KMS-11 (cell line): ENCODE results near the gene ARHGAP21.

Source experiments
- H2AFZ ChIP-seq: fragments of 200-600 bp; sonication (generic); 2 replicates; pipeline ENCODE4 v1.6.1; 2016; ENCODE audit warnings: antibody characterized with exemption, mixed run types, low read depth
- H3K27ac ChIP-seq: fragments of 200-600 bp; sonication (generic); 2 replicates; pipeline ENCODE4 v1.6.1; 2016; ENCODE audit warnings: mild to moderate bottlenecking, mixed run types
- H3K27me3 ChIP-seq: fragments of 200-600 bp; sonication (generic); 2 replicates; pipeline ENCODE4 v1.6.1; 2017; ENCODE audit warnings: mild to moderate bottlenecking, low read depth, mixed run types, moderate library complexity; ENCODE audit not compliant: insufficient read depth
- H3K36me3 ChIP-seq: fragments of 200-600 bp; sonication (generic); 2 replicates; pipeline ENCODE4 v1.6.1; 2017; ENCODE audit warnings: mild to moderate bottlenecking, mixed run types; ENCODE audit not compliant: insufficient read depth
- H3K4me1 ChIP-seq: fragments of 200-600 bp; sonication (generic); 2 replicates; pipeline ENCODE4 v1.6.1; 2016; ENCODE audit warnings: mild to moderate bottlenecking, low read depth, mixed run types; ENCODE audit not compliant: poor library complexity, severe bottlenecking
- H3K4me2 ChIP-seq: fragments of 200-600 bp; sonication (generic); 2 replicates; pipeline ENCODE4 v1.7.0; 2016; ENCODE audit warnings: mild to moderate bottlenecking, mixed run types
- H3K4me3 ChIP-seq: fragments of 200-600 bp; sonication (generic); IDR thresholded peaks from 2 replicates; pipeline ENCODE4 v1.6.1; 2017; ENCODE audit warnings: low read depth, low read length, mixed read lengths; ENCODE audit not compliant: insufficient read depth
- H3K79me2 ChIP-seq: fragments of 200-600 bp; sonication (generic); 2 replicates; pipeline ENCODE4 v1.6.1; 2016; ENCODE audit warnings: low read depth, mixed run types; ENCODE audit not compliant: insufficient read depth
- H3K9ac ChIP-seq: fragments of 200-600 bp; sonication (generic); 2 replicates; pipeline ENCODE4 v1.6.1; 2016; ENCODE audit warnings: mild to moderate bottlenecking, mixed run types
- H4K20me1 ChIP-seq: fragments of 200-600 bp; sonication (generic); 2 replicates; pipeline ENCODE4 v1.6.1; 2016; ENCODE audit warnings: mild to moderate bottlenecking, mixed run types; ENCODE audit not compliant: insufficient read depth
- TF ChIP-seq, protein P1 (sequence below): fragments of 200-600 bp; sonication (generic); conservative IDR thresholded peaks from 2 replicates; pipeline ENCODE4 v1.6.1; 2017; ENCODE audit warnings: low read depth, mild to moderate bottlenecking, antibody characterized with exemption, low read length, moderate library complexity, mixed read lengths

ARHGAP21 gene

DNA sequence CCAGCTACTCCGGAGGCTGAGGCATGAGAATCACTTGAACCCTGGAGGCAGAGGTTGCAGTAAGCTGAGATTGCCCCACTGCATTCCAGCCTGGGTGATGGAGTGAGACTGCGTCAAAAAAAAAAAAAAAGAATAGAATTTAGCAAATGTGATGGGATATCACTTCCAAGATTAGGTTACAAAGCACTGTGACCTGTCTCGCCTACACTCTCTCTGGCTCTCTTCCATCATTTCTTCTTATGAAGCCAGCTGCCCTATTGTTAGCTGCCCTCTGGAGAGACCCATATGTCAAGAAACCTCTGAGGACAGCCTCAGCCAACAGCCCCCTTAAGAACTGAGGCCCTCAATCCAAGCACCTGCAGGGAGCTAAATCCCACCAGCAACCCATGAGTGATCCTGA is 28.2 kb downstream of the ARHGAP21 start:
- no peaks in the 10 kb centered on the region; the same call in 1 of the 2 replicates for H3K79me2 ChIP-seq

DNA sequence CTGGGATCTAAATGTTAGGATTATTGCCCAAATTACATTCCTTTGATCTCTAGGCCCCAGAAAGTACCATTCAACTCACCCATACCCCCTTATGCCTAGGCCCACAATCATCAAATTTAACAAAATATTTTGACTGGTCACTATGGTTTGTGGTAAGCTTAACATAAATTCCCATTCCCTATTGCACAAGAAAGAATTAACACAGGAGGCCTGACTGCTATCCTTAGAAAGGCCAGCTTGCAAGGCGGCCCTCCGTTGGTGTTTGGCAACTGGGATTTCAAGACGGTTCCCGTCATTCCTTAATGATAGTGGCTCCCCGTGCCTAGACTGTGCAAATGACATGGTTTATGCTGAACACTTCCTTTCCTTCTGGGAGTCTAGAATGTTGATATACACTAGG is 29.6 kb downstream of the ARHGAP21 start:
- Histone ChIP-seq H3K27me3 (no peaks in the 10 kb centered on the region), H3K4me1 (no peaks in the 10 kb centered on the region), H3K27ac (no peak overlapping the region), H3K9ac (no peak overlapping the region), H2AFZ (no peak overlapping the region), H3K4me2 (no peak overlapping the region), H4K20me1 (no peaks in the 10 kb centered on the region), H3K36me3 (no peaks in the 10 kb centered on the region), H3K4me3 (no peak overlapping the region), H3K79me2 (peaks cover 4% of the 10 kb centered on the region; the same call in 1 of the 2 replicates)
- TF ChIP-seq, protein P1, sequence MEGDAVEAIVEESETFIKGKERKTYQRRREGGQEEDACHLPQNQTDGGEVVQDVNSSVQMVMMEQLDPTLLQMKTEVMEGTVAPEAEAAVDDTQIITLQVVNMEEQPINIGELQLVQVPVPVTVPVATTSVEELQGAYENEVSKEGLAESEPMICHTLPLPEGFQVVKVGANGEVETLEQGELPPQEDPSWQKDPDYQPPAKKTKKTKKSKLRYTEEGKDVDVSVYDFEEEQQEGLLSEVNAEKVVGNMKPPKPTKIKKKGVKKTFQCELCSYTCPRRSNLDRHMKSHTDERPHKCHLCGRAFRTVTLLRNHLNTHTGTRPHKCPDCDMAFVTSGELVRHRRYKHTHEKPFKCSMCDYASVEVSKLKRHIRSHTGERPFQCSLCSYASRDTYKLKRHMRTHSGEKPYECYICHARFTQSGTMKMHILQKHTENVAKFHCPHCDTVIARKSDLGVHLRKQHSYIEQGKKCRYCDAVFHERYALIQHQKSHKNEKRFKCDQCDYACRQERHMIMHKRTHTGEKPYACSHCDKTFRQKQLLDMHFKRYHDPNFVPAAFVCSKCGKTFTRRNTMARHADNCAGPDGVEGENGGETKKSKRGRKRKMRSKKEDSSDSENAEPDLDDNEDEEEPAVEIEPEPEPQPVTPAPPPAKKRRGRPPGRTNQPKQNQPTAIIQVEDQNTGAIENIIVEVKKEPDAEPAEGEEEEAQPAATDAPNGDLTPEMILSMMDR, result no peak

More for the DNA sequence above, 28.2 kb downstream of the ARHGAP21 start:
- no peaks in the 10 kb centered on the region for H4K20me1 ChIP-seq
- no peak overlapping the region for H3K4me3 ChIP-seq
- no peak overlapping the region for H3K9ac ChIP-seq
- H3K27ac ChIP-seq, result no peak overlapping the region
- no peak overlapping the region for H2AFZ ChIP-seq
- no peaks in the 10 kb centered on the region for H3K4me1 ChIP-seq
- H3K36me3 ChIP-seq, result no peaks in the 10 kb centered on the region
- no peak overlapping the region for H3K4me2 ChIP-seq
- H3K27me3 ChIP-seq, result no peaks in the 10 kb centered on the region
- TF ChIP-seq, protein P1, result no peak

DNA sequence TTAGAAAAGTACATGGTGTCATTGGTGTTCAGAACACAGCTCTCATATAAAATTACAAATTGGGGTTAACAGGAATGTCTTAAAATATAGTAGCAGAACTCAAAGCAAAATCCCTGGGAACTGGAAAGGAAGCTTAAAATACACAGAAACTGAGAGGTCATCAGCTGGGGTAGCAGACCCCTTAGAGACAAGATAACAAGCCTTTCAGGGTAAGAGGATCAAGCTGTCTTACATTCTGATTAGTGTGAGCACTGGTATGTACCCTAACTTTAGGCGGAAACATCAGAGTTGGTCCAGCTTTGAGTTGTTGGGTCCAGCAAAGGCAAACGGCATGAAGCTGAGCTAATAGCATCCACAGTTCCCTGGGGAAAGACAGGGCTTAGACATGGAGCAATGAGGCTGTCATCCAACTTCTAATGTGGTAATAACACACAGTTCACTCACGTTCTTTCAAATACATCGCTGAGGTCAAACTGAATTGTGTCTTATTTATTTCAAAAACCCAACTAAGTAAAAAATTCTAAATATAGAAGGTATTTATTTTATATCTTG is 32.6 kb downstream of the ARHGAP21 start:
- peaks cover 4% of the 10 kb centered on the region; the same call in 1 of the 2 replicates for H3K79me2 ChIP-seq
- no peak overlapping the region for H3K27ac ChIP-seq
- H3K36me3 ChIP-seq, result no peaks in the 10 kb centered on the region
- no peaks in the 10 kb centered on the region for H4K20me1 ChIP-seq
- no peaks in the 10 kb centered on the region for H3K27me3 ChIP-seq
- no peak overlapping the region for H3K4me3 ChIP-seq
- H3K4me1 ChIP-seq, result no peaks in the 10 kb centered on the region
- H3K9ac ChIP-seq, result no peak overlapping the region
- H2AFZ ChIP-seq, result no peak overlapping the region
- TF ChIP-seq, protein P1, result no peak
- H3K4me2 ChIP-seq, result no peak overlapping the region

DNA sequence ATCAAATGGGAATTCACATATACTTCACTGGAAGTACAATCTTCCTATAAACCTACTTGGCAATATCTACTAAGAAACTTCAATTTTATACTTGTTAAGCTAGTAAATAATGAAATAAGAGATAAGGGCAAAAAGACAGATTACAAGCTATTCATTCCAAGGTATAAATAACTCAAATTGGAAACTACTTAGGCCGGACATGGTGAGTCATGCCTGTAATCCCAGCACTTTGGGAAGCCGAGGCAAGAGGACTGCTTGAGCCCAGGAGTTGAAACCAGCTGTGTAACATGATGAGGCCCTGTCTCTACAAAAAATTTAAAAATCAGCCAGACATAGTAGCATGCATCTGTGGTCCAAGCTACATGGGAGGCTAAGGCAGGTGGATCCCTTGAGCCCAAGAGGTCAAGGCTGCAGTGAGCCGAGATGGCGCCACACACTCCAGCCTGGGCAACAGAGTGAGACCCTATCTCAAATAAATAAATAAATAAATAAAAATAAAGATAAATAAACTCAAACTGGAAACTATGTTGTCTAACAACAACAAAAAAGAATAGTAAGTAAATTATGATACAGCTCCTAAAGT is 37.6 kb downstream of the ARHGAP21 start:
- Histone ChIP-seq H3K4me2 (no peak overlapping the region), H3K79me2 (peaks cover 12% of the 10 kb centered on the region; the same call in 1 of the 2 replicates), H3K4me1 (no peaks in the 10 kb centered on the region), H4K20me1 (no peaks in the 10 kb centered on the region), H3K27ac (no peak overlapping the region), H3K9ac (no peak overlapping the region), H2AFZ (no peak overlapping the region), H3K36me3 (no peaks in the 10 kb centered on the region), H3K4me3 (no peak overlapping the region), H3K27me3 (no peaks in the 10 kb centered on the region)
- TF ChIP-seq, protein P1, result no peak
